Left lung (tissue), 10 donors: ENCODE measurements around the gene RYK. TPM values are rescaled to one million over a fixed set of nuclear protein-coding genes. Genes with fewer than 3 reads are reported as not detected.
"Not testable (repeated sequence)": the region's sequence is repeated elsewhere in the genome, so short reads cannot be mapped to it uniquely, and the experiment has no call there.

Experiments used
- ATAC-seq: fragments of 200-7000 bp; cut with Tn5 transposase; one replicate; pipeline ENCODE4 v1.9.1; 2020; ENCODE audit warnings: moderate library complexity
- DNase-seq, 4 donors: peaks; one replicate each; pipeline ENCODE4 v3.0.0-alpha.2; 2013 to 2020
- H3K27ac ChIP-seq, 2 donors: fragments of 200-600 bp; sonication (generic) in 1 of 2; one replicate each; pipeline versions ENCODE4 v1.5.0 to v1.8.0; 2020 to 2021
- H3K27me3 ChIP-seq, 2 donors: fragments of 200-600 bp; sonication (generic) in 1 of 2; one replicate each; pipeline versions ENCODE4 v1.5.0 to v1.8.0; 2020 to 2021
- H3K36me3 ChIP-seq, 2 donors: fragments of 200-600 bp; sonication (generic) in 1 of 2; one replicate each; pipeline versions ENCODE4 v1.5.0 to v1.8.0; 2020 to 2021
- H3K4me1 ChIP-seq, 2 donors: fragments of 200-600 bp; one replicate each; pipeline ENCODE4 v1.8.0; 2021
- H3K4me3 ChIP-seq, 2 donors: fragments of 200-600 bp; sonication (generic) in 1 of 2; one replicate each; pipeline versions ENCODE4 v1.5.0 to v1.8.0; 2020 to 2021; ENCODE audit warnings: mild to moderate bottlenecking in 1 of 2
- H3K9me3 ChIP-seq, 2 donors: fragments of 200-600 bp; sonication (generic) in 1 of 2; one replicate each; pipeline versions ENCODE4 v1.5.0 to v1.8.0; 2020 to 2021
- intact Hi-C, 2 donors: fragments of 100-400 bp; cut with DNase I; formaldehyde crosslinking; loops; one replicate each; pipeline versions ENCODE4 v1.11.2 to v1.14.2; 2022
- polyA plus RNA-seq, 6 donors: library from polyadenylated mRNA; unstranded; fragments of 120-200 nt; gene quantifications; one replicate each; pipeline ENCODE4 v1.2.1, GENCODE V29; 2013; ENCODE audit not compliant: insufficient read length in 6 of 6
- total RNA-seq, 2 donors: library from RNA; stranded (reverse); fragmentation: NEBNext Ultra II Directional; extraction: Animal tissue kit (Norgen Biotek cat#: 25700); gene quantifications; one replicate each; pipeline ENCODE4 v1.2.1, GENCODE V29; 2021
- TF ChIP-seq, protein P1 (sequence below), 2 donors: fragments of 200-600 bp; sonication (generic) in 1 of 2; IDR thresholded peaks; one replicate each; pipeline versions ENCODE4 v1.5.0 to v1.8.0; 2021; ENCODE audit warnings: antibody characterized with exemption in 2 of 2
- donor health status: DM: no; HTN: yes; CAD: no.
- donor health status: DM: no; HTN: no; CAD: no.

Gene RYK
- total and polyA plus RNA-seq, 8 donors: 44.1 to 146 (median 125) TPM

- H3K27me3 ChIP-seq, H3K9me3 ChIP-seq, ATAC-seq, H3K27ac ChIP-seq, H3K36me3 ChIP-seq, H3K4me3 ChIP-seq, H3K4me1 ChIP-seq, DNase-seq, intact Hi-C loops: not testable (repeated sequence)
- TF ChIP-seq, protein P1, sequence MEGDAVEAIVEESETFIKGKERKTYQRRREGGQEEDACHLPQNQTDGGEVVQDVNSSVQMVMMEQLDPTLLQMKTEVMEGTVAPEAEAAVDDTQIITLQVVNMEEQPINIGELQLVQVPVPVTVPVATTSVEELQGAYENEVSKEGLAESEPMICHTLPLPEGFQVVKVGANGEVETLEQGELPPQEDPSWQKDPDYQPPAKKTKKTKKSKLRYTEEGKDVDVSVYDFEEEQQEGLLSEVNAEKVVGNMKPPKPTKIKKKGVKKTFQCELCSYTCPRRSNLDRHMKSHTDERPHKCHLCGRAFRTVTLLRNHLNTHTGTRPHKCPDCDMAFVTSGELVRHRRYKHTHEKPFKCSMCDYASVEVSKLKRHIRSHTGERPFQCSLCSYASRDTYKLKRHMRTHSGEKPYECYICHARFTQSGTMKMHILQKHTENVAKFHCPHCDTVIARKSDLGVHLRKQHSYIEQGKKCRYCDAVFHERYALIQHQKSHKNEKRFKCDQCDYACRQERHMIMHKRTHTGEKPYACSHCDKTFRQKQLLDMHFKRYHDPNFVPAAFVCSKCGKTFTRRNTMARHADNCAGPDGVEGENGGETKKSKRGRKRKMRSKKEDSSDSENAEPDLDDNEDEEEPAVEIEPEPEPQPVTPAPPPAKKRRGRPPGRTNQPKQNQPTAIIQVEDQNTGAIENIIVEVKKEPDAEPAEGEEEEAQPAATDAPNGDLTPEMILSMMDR (IDR thresholded peaks at IDR 0.05): peak in 1 of 2 donors; percentile 15
These were observed 25.9 kb downstream of the RYK start for GRCh38 chr3:134224796-134225156.

DNA sequence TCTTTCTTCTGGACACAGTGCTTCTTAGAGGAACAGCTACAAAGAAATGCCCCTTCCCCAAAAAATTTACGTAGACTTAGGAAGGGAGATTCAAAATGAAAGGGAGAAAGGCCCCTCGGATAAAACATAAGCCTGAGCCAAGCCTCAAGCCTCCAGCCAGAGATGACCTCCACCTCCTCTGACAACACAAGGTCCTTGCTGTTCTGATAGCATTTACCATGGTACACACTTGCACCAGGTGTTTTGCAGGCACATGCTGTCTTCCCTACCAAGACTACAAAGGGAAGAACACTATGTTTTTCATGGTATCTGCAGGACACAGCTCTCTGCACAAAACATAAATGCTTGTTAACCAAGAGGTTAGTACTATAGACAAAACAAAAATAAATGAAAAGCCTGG, 27.8 kb downstream of the RYK start:
- TF ChIP-seq, protein P1 (IDR thresholded peaks at IDR 0.05): no peak
- Histone ChIP-seq H3K9me3 (no peaks in the 10 kb centered on the region), H3K4me3 (no peak overlapping the region), H3K27me3 (no peaks in the 10 kb centered on the region), H3K27ac (no peak overlapping the region), H3K4me1 (no peaks in the 10 kb centered on the region), H3K36me3 (no peaks in the 10 kb centered on the region)
- intact Hi-C loops: no loop called here
- DNase-seq: no peak
- no peak for ATAC-seq

DNA sequence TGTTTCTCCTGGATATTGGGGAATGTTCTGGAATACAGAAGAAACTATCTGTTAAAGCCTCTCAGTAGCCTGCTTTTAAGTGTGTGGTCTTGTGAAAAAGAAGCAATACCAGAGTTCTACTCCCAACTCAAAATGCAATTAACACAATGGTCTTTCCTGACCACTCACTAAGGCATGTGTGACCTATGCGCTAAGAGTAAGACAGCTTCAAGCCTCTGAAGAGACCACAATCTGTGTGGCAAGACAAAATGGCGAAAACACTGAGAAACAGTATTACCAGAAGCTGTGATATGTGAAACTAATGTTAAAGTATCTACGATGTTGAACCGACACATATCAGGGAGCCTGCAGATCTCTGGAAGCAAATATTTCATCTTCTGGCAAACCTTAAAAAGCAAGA, 33.8 kb downstream of the RYK start:
- Histone ChIP-seq H3K4me1 (no peaks in the 10 kb centered on the region), H3K27ac (no peak overlapping the region), H3K36me3 (no peaks in the 10 kb centered on the region), H3K27me3 (no peaks in the 10 kb centered on the region), H3K4me3 (no peak overlapping the region), H3K9me3 (no peaks in the 10 kb centered on the region)
- TF ChIP-seq, protein P1 (IDR thresholded peaks at IDR 0.05): no peak
- DNase-seq (no peak), ATAC-seq (no peak)
- intact Hi-C loops: loop anchor here in 1 of 2 donors (10.0 kb wide), 1 partner anchor 402 kb away; no protein-coding TSS in a partner anchor

DNA sequence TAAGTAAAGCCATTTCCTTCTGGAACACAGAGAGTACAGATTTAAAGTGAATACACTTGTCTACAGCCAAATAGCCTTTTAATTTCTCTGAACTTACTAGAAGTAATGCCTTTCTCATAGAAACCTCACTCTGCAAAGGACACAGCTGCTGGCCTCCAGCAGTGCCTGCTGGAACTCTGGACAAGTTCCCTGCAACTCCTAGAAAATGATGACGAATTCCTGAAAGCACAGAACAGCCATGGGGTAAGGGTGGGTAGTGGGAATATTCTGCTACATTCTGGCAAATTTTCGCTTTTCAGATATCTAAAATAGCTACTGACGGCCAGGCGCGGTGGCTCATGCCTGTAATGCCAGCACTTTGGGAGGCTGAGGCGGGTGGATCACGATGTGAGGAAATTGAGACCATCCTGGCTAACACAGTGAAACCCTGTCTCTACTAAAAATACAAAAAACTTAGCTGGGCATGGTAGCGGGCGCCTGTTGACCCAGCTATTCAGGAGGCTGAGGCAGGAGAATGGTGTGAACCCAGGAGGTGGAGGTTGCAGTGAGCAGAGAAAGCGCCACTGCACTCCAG, 34.4 kb downstream of the RYK start:
- DNase-seq: peak in 1 of 4 donors; percentile 34

GRCh38 chr3:134214239-134214638, 36.4 kb downstream of the RYK start:
- Histone ChIP-seq H3K9me3 (no peaks in the 10 kb centered on the region), H3K27me3 (no peaks in the 10 kb centered on the region), H3K36me3 (peaks cover 0 to 12% of the 10 kb centered on the region in 2 donors), H3K27ac (no peak overlapping the region), H3K4me1 (no peaks in the 10 kb centered on the region), H3K4me3 (no peak overlapping the region)
- TF ChIP-seq, protein P1 (IDR thresholded peaks at IDR 0.05): no peak
- DNase-seq (no peak), ATAC-seq (no peak)
- intact Hi-C loops: loop anchor here in 1 of 2 donors (5.0 to 10.0 kb wide), 3 partner anchors 88 to 399 kb away; no protein-coding TSS in a partner anchor

More for the DNA sequence above, 34.4 kb downstream of the RYK start:
- H3K4me1 ChIP-seq: no peaks in the 10 kb centered on the region
- ATAC-seq: no peak
- no peaks in the 10 kb centered on the region for H3K36me3 ChIP-seq
- H3K27ac ChIP-seq: no peak overlapping the region
- intact Hi-C loops: loop anchor here in 1 of 2 donors (10.0 kb wide), 1 partner anchor 401 kb away; no protein-coding TSS in a partner anchor
- no peak overlapping the region for H3K4me3 ChIP-seq
- TF ChIP-seq, protein P1 (IDR thresholded peaks at IDR 0.05): no peak
- no peaks in the 10 kb centered on the region for H3K9me3 ChIP-seq
- no peaks in the 10 kb centered on the region for H3K27me3 ChIP-seq
